GM13977 (cell line): ENCODE measurements around the gene SYTL3.

Experiments
- DNase-seq: peaks from one replicate; pipeline ENCODE4 v3.0.0; 2012; ENCODE audit warnings: low spot score
- in situ Hi-C: fragments of 300-500 bp; cut with MboI; formaldehyde crosslinking; loops from one replicate; pipeline ENCODE4 v1.12.0; 2022; ENCODE audit warnings: low sequenced_read_pairs, low pct_unique_long_range_greater_than_20kb, mixed read lengths, inconsistent platforms; ENCODE audit not compliant: unreplicated experiment
- TF ChIP-seq, protein P1 (sequence below): IDR thresholded peaks from 2 replicates; pipeline ENCODE4 v1.5.1; 2012; ENCODE audit warnings: mild to moderate bottlenecking, control low read depth; ENCODE audit not compliant: insufficient read depth; ENCODE audit errors: extremely low read depth, missing control alignments

The SYTL3 gene

GRCh38 chr6:158703111-158703836 lies 53.4 kb downstream of the SYTL3 start:
- DNase-seq = no peak
- TF ChIP-seq, protein P1, sequence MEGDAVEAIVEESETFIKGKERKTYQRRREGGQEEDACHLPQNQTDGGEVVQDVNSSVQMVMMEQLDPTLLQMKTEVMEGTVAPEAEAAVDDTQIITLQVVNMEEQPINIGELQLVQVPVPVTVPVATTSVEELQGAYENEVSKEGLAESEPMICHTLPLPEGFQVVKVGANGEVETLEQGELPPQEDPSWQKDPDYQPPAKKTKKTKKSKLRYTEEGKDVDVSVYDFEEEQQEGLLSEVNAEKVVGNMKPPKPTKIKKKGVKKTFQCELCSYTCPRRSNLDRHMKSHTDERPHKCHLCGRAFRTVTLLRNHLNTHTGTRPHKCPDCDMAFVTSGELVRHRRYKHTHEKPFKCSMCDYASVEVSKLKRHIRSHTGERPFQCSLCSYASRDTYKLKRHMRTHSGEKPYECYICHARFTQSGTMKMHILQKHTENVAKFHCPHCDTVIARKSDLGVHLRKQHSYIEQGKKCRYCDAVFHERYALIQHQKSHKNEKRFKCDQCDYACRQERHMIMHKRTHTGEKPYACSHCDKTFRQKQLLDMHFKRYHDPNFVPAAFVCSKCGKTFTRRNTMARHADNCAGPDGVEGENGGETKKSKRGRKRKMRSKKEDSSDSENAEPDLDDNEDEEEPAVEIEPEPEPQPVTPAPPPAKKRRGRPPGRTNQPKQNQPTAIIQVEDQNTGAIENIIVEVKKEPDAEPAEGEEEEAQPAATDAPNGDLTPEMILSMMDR = no peak
- in situ Hi-C loops = no loop called here

DNA sequence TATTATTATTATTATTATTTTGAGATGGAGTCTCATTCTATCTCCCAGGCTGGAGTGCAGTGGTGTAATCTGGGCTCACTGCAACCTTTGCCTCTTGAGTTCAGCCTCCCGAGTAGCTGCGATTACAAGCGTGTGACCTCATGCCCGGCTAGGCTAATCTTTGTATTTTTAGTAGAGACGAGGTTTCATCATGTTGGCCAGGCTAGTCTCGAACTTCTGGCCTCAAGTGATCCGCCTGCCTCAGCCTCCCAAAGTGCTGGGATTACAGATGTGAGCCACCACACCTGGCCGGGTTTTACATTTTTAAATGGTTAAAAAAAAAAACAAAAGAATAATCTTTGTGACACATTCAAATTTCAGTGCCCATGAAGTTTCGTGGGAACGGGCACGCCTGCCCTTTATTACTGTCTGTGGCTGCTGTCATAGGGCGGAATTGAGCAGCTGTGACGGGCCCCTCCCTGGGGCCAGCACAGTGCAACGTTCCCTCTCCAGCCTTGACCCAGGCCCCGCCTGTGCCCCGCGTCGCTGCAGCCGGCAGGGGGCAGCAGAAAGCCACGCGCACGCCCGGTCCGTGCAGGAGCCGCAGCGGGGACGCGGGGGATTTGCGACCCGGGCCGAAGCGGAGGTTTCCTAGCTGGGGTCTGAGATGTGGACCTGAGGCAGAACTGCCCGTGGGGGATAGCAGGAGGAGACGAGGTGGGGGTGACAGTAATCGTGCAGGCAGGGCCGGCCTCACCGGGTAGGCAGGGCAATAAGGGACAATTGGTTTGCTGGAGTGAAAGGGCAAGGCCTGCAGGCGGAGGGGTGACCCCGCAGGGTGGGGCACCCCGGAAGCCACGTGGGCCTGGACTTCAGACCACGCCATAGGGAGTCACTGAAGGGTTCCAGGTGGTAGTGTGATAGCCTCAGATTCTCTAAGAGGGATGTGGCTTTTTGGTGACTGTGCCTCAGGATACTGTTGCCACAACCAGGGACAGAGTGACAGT lies 54.3 kb downstream of the SYTL3 start:
- TF ChIP-seq, protein P1 = peak; percentile 99
- in situ Hi-C loops = no loop called here
- DNase-seq = peak; percentile 88

DNA sequence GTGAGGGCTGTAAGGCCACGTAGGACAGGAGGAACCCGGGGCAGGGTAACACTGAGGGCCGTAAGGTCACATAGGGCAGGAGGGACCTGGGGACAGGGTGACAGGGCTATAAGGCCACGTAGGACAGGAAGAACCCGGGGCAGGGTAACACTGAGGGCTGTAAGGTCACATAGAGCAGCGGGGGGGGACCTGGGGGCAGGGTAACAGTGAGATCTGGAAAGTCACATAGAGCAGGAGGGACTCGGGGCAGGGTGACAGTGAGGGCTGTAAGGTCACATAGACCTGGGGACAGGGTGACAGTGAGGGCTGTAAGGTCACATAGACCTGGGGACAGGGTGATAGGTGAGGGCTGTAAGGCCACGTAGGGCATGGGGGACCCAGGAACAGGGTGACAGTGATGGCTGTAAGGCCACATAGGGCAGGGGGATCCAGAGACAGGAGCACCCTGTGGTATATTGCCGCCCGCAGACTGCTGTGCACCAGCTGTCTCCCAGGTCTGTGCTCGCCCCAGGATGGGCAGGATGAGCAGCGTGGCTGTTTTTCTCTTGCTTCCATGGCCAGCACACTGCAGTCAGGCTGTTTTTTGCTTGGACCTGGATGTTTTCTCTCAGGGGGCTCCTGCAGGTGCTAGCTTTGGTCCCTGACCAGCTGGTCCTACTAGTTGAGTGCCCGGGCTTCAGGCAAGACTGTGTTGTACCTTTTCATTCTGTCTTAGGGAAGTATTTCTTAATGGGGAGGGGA lies 55.7 kb downstream of the SYTL3 start:
- no peak for DNase-seq
- TF ChIP-seq, protein P1 = no peak
- in situ Hi-C loops = no loop called here

DNA sequence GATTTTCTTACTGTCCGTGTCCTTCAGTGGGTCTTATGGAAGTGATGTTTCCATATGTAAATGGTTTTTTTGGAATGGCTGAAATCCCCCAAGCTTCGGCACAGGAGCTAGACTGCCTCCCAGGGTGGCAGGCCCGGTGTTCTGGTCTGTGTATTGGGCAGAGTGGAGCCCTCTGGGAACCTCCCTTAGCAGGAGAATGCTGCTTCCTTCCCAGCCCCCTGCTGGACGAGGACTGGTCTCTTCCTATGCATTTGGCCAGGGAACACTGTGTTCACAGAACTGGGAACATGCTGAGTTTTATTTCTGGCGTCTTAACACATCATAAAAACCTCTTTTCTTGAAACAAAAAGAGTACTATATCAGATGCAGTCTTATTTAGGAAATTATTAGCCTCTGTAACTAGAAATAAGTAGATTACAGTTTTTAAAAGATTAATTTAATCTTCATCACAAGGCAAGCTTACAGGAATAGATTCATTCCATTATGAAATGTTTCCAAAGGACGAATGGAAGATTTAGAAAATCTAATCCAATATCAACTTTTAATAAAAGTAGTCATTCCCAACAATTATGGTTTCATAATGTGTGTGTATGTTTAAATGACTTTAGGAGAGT lies 56.6 kb downstream of the SYTL3 start:
- no peak for DNase-seq
- in situ Hi-C loops = no loop called here
- TF ChIP-seq, protein P1 = no peak

GRCh38 chr6:158707120-158707820 lies 57.4 kb downstream of the SYTL3 start:
- no peak for DNase-seq
- TF ChIP-seq, protein P1 = no peak
- in situ Hi-C loops = no loop called here
